ENCODE data around the gene CCNC.

- TF ChIP-seq TAF1 (IDR thresholded peaks at IDR 0.05; ENCODE audit: low read depth): no peak
- TF ChIP-seq CTCF (IDR thresholded peaks at IDR 0.05; ENCODE audit: poor library complexity, severe bottlenecking): no peak
- TF ChIP-seq RAD21 (conservative IDR thresholded peaks at IDR 0.05): no peak
- TF ChIP-seq EZH2 (IDR thresholded peaks at IDR 0.05; ENCODE audit: borderline replicate concordance, insufficient read depth, low read length, poor library complexity, severe bottlenecking): no peak
- TF ChIP-seq, protein P1, sequence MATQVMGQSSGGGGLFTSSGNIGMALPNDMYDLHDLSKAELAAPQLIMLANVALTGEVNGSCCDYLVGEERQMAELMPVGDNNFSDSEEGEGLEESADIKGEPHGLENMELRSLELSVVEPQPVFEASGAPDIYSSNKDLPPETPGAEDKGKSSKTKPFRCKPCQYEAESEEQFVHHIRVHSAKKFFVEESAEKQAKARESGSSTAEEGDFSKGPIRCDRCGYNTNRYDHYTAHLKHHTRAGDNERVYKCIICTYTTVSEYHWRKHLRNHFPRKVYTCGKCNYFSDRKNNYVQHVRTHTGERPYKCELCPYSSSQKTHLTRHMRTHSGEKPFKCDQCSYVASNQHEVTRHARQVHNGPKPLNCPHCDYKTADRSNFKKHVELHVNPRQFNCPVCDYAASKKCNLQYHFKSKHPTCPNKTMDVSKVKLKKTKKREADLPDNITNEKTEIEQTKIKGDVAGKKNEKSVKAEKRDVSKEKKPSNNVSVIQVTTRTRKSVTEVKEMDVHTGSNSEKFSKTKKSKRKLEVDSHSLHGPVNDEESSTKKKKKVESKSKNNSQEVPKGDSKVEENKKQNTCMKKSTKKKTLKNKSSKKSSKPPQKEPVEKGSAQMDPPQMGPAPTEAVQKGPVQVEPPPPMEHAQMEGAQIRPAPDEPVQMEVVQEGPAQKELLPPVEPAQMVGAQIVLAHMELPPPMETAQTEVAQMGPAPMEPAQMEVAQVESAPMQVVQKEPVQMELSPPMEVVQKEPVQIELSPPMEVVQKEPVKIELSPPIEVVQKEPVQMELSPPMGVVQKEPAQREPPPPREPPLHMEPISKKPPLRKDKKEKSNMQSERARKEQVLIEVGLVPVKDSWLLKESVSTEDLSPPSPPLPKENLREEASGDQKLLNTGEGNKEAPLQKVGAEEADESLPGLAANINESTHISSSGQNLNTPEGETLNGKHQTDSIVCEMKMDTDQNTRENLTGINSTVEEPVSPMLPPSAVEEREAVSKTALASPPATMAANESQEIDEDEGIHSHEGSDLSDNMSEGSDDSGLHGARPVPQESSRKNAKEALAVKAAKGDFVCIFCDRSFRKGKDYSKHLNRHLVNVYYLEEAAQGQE (IDR thresholded peaks at IDR 0.05; ENCODE audit: borderline replicate concordance): no peak
- no peak for TF ChIP-seq POLR2AphosphoS5 (IDR thresholded peaks at IDR 0.05)
- TF ChIP-seq EP300 (conservative IDR thresholded peaks at IDR 0.05; ENCODE audit: poor library complexity, severe bottlenecking): no peak
Observed at GRCh38 chr6:99545442-99545841, 23.0 kb downstream of the CCNC start.

All from neural cell (in vitro differentiated cells).